ENCODE results near the gene CYS1. TPM values are rescaled to one million over a fixed set of nuclear protein-coding genes. Genes with fewer than 3 reads are reported as not detected.

Gene CYS1
- total and polyA plus RNA-seq, 2 of the 8 experiments (the other 6 are each of a cell fraction or from before 2014, with no cell fraction given): 0.09 to 0.13 TPM

DNA sequence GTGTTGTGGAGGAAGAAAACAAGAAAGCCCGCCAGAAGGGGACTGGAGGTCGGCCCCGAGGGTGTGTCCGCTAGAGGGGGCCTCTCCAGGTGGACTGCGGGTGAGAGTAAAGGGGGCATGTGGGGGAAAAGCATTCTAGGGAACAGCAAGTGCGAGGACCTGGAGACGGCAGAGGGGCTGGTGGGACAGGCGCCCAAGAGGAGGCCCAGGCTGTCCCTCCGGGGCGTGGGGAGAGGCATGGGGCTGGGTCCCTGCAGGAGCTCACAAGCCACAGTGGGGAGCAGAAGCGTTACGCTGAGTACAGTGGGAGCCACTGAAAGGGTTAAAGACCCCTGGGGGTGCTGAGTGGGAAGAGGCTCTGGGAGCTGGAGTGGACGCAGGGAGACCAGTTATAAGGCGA, 38.5 kb downstream of the CYS1 start:
- Histone ChIP-seq H2AFZ (ENCODE audit: low read length) (no peak overlapping the region), H2BK12ac (ENCODE audit: low read depth, low read length) (no peak overlapping the region), H3K4ac (replicated peaks; ENCODE audit: insufficient read length, low read depth, low read length) (no peak overlapping the region), H2AK5ac (ENCODE audit: low read depth, low read length) (no peak overlapping the region), H3K9ac (replicated peaks in 1 of 4; ENCODE audit: extremely low read depth in 1 of 4, low read depth in 3 of 4, low read length in 3 of 4) (no peak overlapping the region), H3K79me1 (ENCODE audit: low read depth, low read length) (no peaks in the 10 kb centered on the region; the same call in 1 of the 2 replicates), H4K5ac (ENCODE audit: insufficient read length, low read depth, low read length) (no peak overlapping the region), H3K9me3 (ENCODE audit: insufficient read depth in 2 of 2, low read depth in 1 of 2, low read length in 1 of 2) (peaks cover 0 to 8% of the 10 kb centered on the region in 2 experiments; a peak in 1 of 4 replicates), H3K4me2 (ENCODE audit: insufficient read depth in 1 of 2, low read depth in 2 of 2, low read length in 2 of 2) (peak overlapping the region; percentile 90 to 98; a peak in 3 of 4 replicates), H3K18ac (ENCODE audit: extremely low read depth, low read length) (no peak overlapping the region), H3K27me3 (replicated peaks in 1 of 4; ENCODE audit: control insufficient read depth in 3 of 4, extremely low read depth in 1 of 4, insufficient read depth in 3 of 4, low read length in 3 of 4) (peaks cover 0 to 26% (median 18%) of the 10 kb centered on the region in 4 experiments; a peak in 6 of 7 replicates), H4K8ac (ENCODE audit: extremely low read depth, insufficient read depth, low read length) (no peak overlapping the region), H3K14ac (ENCODE audit: insufficient read length) (no peak overlapping the region), H2BK20ac (ENCODE audit: low read length) (no peak overlapping the region), H2BK15ac (ENCODE audit: low read length) (no peak overlapping the region), H3K27ac (ENCODE audit: low read depth, low read length) (no peak overlapping the region), H3K23ac (ENCODE audit: insufficient read length) (no peak overlapping the region), H4K91ac (replicated peaks; ENCODE audit: insufficient read length, low read length) (no peak overlapping the region), H3K4me1 (replicated peaks in 1 of 4; ENCODE audit: control insufficient read depth in 3 of 4, insufficient read depth in 4 of 4, low read length in 3 of 4) (peaks cover 0 to 5% (median 2%) of the 10 kb centered on the region in 4 experiments; a peak in 3 of 7 replicates), H3K23me2 (ENCODE audit: low read depth, low read length) (peaks cover 8% of the 10 kb centered on the region; the same call in 1 of the 2 replicates), H3K56ac (replicated peaks; ENCODE audit: insufficient read length, low read depth, low read length) (no peak overlapping the region), H3K79me2 (ENCODE audit: control insufficient read depth in 1 of 2, insufficient read depth in 2 of 2, low read length in 2 of 2) (no peaks in the 10 kb centered on the region), H3K36me3 (ENCODE audit: control insufficient read depth in 2 of 4, insufficient read depth in 4 of 4, low read length in 3 of 4) (0 out of 8 replicates have a peak, but pooled peaks cover 0 to 2% (median 0%) of the 10 kb centered on the region in 4 experiments), H2BK5ac (ENCODE audit: low read depth, low read length) (no peak overlapping the region), H3K4me3 (ENCODE audit: extremely low read depth in 1 of 4, insufficient read depth in 2 of 4, low read depth in 3 of 4, low read length in 4 of 4) (peak overlapping the region in 3 of 4 experiments; percentile 49 to 72 (median 54); a peak in 3 of 8 replicates), H4K20me1 (replicated peaks in 1 of 2; ENCODE audit: control insufficient read depth in 1 of 2, insufficient read depth in 2 of 2, low read length in 2 of 2) (peaks cover 0 to 3% of the 10 kb centered on the region in 2 experiments), H2BK120ac (replicated peaks; ENCODE audit: low read depth, low read length) (no peak overlapping the region)
- WGBS, 2 experiments (ENCODE audit: extremely low coverage in 1 of 2, insufficient coverage in 1 of 2, insufficient read length in 1 of 2, insufficient replicate concordance in 2 of 2, low coverage in 1 of 2, low lambda C conversion rate in 2 of 2, missing lambda C conversion rate in 1 of 2): 96% methylated on average over 12 of the region's 14 CpGs; no CpG with 5 or more reads in 1 of the 2 experiments
- FAIRE-seq (no peak), DNase-seq (ENCODE audit: low read depth in 1 of 2, low spot score in 2 of 2) (no peak)
- no peak for TF ChIP-seq RXRA (IDR thresholded peaks at IDR 0.05; ENCODE audit: insufficient read depth, low read depth, low read length)
- TF ChIP-seq SIN3A (conservative IDR thresholded peaks at IDR 0.05 in 1 of 2, IDR thresholded peaks at IDR 0.05 in 1 of 2; ENCODE audit: low read depth in 1 of 2, low read length in 2 of 2): no peak
- TF ChIP-seq TBP (IDR thresholded peaks at IDR 0.05; ENCODE audit: low read depth, low read length): no peak
- TF ChIP-seq HDAC2 (IDR thresholded peaks at IDR 0.05; ENCODE audit: borderline replicate concordance in 1 of 2, low read depth in 2 of 2, low read length in 2 of 2): no peak
- TF ChIP-seq CBX8 (IDR thresholded peaks at IDR 0.05; ENCODE audit: borderline replicate concordance, low read depth, low read length): no peak
- TF ChIP-seq BACH1 (IDR thresholded peaks at IDR 0.05; ENCODE audit: low read length): no peak
- no peak for TF ChIP-seq TEAD4 (IDR thresholded peaks at IDR 0.05; ENCODE audit: low read depth, low read length)
- TF ChIP-seq CTBP2 (IDR thresholded peaks at IDR 0.05; ENCODE audit: borderline replicate concordance, insufficient read depth, insufficient read length, low read length): no peak
- CTCF ChIA-PET (ENCODE audit: partially characterized antibody): interaction anchor here (0.7 to 1.9 kb wide), 6 partner anchors 9 to 198 kb away, joined by 3 to 11 read pairs (median 5); partner anchors contain the start of gene TAF1B
- POLR2A ChIA-PET (ENCODE audit: partially characterized antibody): interaction anchor here (0.6 to 4.2 kb wide), 6 partner anchors 8 to 60 kb away, joined by 3 to 32 read pairs (median 5); no protein-coding TSS in a partner anchor

All from H1 (cell line).